CD1c-positive myeloid dendritic cell (primary cell): ENCODE measurements around the gene CPA1.

Experiments used
- DNase-seq: peaks from one replicate; pipeline ENCODE4 v3.0.0-alpha.2; 2016; ENCODE audit errors: extremely low spot score

The CPA1 gene

GRCh38 chr7:130379921-130380860, at the start of gene CPA1:
Gene CPA1, plus strand, starts transcription at chr7:130380494. Its CDS starts 27 bp downstream, at chr7:130380521.
- DNase-seq: no peak

DNA sequence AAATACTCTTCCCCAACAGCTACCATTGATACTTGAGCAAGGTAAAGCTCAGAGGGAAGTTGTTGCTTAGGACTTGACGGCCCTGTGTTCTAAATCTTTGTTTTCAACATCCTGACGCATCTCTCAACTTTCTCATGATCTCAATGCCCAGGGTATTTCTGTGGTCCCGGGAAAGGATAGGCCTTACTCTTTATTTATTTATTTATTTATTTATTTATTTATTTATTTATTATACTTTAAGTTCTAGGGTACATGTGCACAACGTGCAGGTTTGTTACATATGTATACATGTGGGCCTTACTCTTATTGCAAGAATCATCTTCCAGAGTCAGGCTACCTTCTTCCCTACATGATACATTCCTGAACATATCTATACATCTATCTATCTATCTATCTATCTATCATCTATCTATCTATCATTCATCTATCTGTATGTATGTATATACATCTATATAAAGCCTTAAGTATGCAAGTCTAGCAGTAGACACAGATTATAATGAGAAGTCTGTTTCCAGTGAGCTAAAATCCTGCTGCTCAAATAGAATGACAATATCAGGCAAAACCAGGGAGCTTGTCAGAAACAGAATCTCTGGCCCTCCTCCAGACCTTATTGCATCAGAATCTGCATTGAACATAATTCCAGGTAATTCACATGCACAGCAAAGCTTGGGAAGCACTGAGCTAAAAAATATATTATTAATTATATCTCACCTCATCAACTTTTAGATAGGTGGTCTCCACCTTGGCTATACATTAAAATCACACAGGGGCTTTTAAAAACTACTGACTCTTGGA, 47.8 kb upstream of the CPA1 start:
- DNase-seq: no peak

GRCh38 chr7:130333832-130334231, 46.5 kb upstream of the CPA1 start:
- no peak for DNase-seq

DNA sequence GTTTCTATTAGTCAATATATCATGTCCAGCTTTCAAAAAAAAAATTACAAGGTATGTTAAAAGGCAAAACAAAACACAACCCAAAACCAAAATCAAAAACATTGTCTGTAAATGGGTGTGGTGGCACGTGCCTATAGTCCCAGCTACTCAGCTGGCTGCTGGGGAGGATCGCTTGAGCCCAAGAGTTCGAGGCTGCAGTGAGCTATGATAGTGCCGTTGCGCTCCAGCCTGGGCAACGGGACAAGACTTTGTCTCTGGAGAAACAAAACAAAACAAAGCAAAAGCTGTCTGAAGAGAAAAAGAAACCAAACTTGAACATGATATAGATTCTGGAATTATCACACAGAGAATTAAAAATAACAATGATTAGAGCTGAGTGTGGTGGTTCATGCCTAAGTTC, 46.0 kb upstream of the CPA1 start:
- no peak for DNase-seq

DNA sequence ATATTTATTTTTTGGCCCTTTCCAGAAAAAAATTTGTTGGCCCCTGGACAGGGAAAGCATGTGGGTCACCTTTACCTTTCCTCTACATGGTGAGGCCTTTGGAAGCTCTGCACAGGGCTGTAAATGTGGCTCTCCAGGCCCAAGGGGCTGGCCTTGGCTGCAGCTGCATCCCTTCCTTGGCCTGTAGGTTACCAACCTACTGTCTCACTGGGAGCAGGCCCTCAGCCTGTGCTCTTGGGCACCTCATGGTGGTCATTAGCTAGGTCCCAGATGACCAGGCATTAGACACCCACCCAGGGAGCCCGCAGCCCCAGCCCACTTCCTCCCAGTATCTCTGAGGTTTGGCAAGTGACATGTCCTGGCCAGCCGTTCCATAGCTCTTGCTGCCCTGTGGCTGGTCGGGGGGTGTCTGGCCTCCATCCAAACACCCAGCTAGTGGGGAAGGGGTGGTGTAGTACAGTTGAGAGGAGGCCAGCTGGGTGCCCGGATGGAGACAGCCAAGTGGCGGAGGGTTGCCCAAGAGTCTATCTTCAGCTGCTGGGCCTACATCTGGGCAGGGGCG, 42.8 kb upstream of the CPA1 start:
- DNase-seq: no peak

- no peak for DNase-seq
Observed at GRCh38 chr7:130338233-130338632, 42.1 kb upstream of the CPA1 start.

- no peak for DNase-seq
Observed at GRCh38 chr7:130341882-130342281, 38.4 kb upstream of the CPA1 start.

GRCh38 chr7:130342701-130343380, 37.5 kb upstream of the CPA1 start:
- no peak for DNase-seq

- no peak for DNase-seq
Observed at GRCh38 chr7:130344271-130344866, 35.9 kb upstream of the CPA1 start, which contains the start of gene CPA5. Gene CPA5, plus strand, starts transcription at chr7:130344816. Its CDS starts 1,670 bp downstream, at chr7:130346486.

DNA sequence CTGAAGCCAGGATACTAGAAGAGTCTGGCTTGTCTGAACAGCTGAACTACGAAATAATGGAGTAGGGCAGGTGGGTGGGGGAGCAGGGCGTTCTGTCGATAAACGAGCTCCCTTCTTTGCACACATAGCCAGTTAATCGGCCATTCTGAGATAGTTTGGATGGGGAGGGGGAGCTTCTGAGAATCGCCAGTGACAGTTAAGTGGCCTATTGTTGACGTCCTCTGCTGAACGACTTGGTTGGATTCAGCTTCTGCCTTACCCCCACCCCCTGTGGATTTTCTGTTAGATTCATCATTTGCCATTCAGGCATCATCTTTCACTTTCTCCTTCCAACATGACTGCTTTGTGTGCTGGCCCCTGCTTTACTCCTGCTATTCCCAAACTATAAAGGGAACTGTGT, 35.2 kb upstream of the CPA1 start:
- DNase-seq: no peak

- DNase-seq: no peak
Observed at GRCh38 chr7:130345725-130346124, 34.6 kb upstream of the CPA1 start.

GRCh38 chr7:130346177-130346905, 34.0 kb upstream of the CPA1 start:
- no peak for DNase-seq

DNA sequence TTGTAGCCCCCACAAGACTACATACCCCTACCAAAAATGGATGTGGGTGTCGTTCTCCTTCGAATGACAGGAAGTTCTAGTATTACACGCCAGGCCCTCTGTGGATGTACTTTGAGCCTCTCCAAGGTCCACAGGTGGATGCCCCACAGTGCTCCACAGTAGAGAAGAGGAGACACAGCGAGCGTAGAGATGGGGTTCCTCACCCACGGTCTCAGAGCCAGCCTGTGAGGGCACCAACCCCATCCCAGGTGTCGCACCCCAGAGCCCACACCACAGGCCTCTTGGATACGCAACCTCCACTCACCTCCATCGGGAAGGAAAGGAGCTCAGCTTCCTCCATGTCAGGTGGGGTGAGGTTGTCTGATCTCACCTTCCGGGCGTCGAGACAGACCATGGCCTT, 33.4 kb upstream of the CPA1 start:
- no peak for DNase-seq

GRCh38 chr7:130349911-130350782, 30.1 kb upstream of the CPA1 start:
- DNase-seq: peak; percentile 25

- DNase-seq: no peak
Observed at GRCh38 chr7:130350945-130351790, 29.1 kb upstream of the CPA1 start.

DNA sequence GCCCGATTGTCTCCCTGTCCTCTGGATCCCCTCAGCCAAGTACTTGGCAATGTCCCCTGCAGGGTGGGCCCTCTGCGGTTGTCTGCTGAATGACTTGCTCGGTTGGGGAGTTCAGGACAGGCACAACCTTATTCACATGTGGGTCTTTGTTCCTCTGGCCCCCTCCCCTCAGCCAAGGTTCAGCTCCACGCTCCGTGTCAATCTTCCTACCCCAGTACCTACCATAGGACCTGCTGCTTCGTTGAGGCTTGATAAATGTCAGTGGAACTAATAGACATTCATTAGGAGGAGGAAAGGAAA, 28.6 kb upstream of the CPA1 start:
- no peak for DNase-seq

- no peak for DNase-seq
Observed at GRCh38 chr7:130352194-130353074, 27.9 kb upstream of the CPA1 start.

DNA sequence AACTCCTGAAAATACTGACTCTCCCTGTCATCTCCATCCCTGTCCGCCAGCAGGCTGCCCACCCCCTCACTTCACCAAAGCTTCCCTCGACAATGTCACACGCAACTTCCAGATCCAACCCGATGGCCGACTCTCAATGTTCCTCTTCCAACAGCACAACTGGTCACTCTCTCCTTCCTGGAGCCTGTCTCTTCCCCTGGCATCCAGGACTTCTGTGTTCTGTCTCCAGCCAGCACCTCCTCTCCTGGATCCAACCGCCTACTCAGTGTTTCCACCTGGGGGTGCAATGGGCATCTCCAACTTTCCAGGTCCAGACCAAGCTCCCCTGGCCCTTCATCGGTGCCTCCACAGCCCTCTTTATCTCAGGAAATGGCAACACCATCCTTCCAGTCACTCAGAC, 27.1 kb upstream of the CPA1 start:
- no peak for DNase-seq
